Measurements from ENCODE around the gene ABITRAM.
"Not testable (repeated sequence)": the region's sequence is repeated elsewhere in the genome, so short reads cannot be mapped to it uniquely, and the experiment has no call there.

The ABITRAM gene

GRCh38 chr9:108928386-108928785 is 5.8 kb upstream of the ABITRAM start:
- no peak for DNase-seq (ENCODE audit: low spot score)

GRCh38 chr9:108933231-108933717 is 926 bp upstream of the ABITRAM start:
- peak; percentile 36 for DNase-seq (ENCODE audit: low spot score)

GRCh38 chr9:108933718-108934322 is 380 bp upstream of the ABITRAM start, which contains the start of gene ELP1:
ELP1 (minus strand) TSS chr9:108934124; CDS start chr9:108931146, 2,978 bp downstream.
- DNase-seq (ENCODE audit: low spot score) = peak; percentile 97

- no peak for DNase-seq (ENCODE audit: low spot score)
Observed at GRCh38 chr9:108937561-108938305, 3.5 kb downstream of the ABITRAM start.

GRCh38 chr9:108939975-108940374 is 5.8 kb downstream of the ABITRAM start:
- no peak for DNase-seq (ENCODE audit: low spot score)

- no peak for DNase-seq (ENCODE audit: low spot score)
Observed at GRCh38 chr9:108950168-108950567, 16.0 kb downstream of the ABITRAM start.

GRCh38 chr9:108951578-108951977 is 17.4 kb downstream of the ABITRAM start:
- no peak for DNase-seq (ENCODE audit: low spot score)

GRCh38 chr9:108953983-108954574 is 19.9 kb downstream of the ABITRAM start:
- DNase-seq (ENCODE audit: low spot score) = peak; percentile 62

GRCh38 chr9:108956022-108956630 is 21.9 kb downstream of the ABITRAM start:
- no peak for DNase-seq (ENCODE audit: low spot score)

GRCh38 chr9:108956631-108957026 is 22.4 kb downstream of the ABITRAM start:
- DNase-seq (ENCODE audit: low spot score) = no peak

- no peak for DNase-seq (ENCODE audit: low spot score)
Observed at GRCh38 chr9:108960331-108960730, 26.1 kb downstream of the ABITRAM start.

GRCh38 chr9:108961151-108961550 is 27.0 kb downstream of the ABITRAM start:
- no peak for DNase-seq (ENCODE audit: low spot score)

GRCh38 chr9:108963459-108964143 is 29.4 kb downstream of the ABITRAM start:
- no peak for DNase-seq (ENCODE audit: low spot score)

GRCh38 chr9:108967916-108968315 is 33.7 kb downstream of the ABITRAM start:
- DNase-seq (ENCODE audit: low spot score) = no peak

GRCh38 chr9:108971392-108971791 is 37.2 kb downstream of the ABITRAM start:
- DNase-seq (ENCODE audit: low spot score) = not testable (repeated sequence)

GRCh38 chr9:108972186-108972585 is 38.0 kb downstream of the ABITRAM start:
- no peak for DNase-seq (ENCODE audit: low spot score)

GRCh38 chr9:108972626-108973209 is 38.5 kb downstream of the ABITRAM start:
- peak; percentile 24 for DNase-seq (ENCODE audit: low spot score)

- no peak for DNase-seq (ENCODE audit: low spot score)
Observed at GRCh38 chr9:108973895-108974294, 39.7 kb downstream of the ABITRAM start.

- no peak for DNase-seq (ENCODE audit: low spot score)
Observed at GRCh38 chr9:108978205-108978604, 44.0 kb downstream of the ABITRAM start.

GRCh38 chr9:108980893-108981292 is 46.7 kb downstream of the ABITRAM start:
- DNase-seq (ENCODE audit: low spot score) = no peak

- no peak for DNase-seq (ENCODE audit: low spot score)
Observed at GRCh38 chr9:108983885-108984284, 49.7 kb downstream of the ABITRAM start.

Data from GM03348 (cell line).